Measurements from ENCODE around the gene LILRB1.
"Not testable (repeated sequence)": the region's sequence is repeated elsewhere in the genome, so short reads cannot be mapped to it uniquely, and the experiment has no call there.

The LILRB1 gene

DNA sequence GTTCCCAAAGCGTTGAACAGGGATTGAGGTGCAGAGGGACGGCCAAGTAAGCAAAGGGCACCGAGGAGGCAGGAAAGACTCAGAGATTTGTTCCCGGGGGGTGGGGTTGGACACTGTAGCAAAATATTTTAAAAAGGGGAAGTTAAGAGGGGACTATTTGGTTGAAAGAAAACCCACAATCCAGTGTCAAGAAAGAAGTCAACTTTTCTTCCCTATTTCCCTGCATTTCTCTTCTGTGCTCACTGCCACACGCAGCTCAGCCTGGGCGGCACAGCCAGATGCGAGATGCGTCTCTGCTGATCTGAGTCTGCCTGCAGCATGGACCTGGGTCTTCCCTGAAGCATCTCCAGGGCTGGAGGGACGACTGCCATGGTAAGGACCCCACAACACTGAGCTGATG, at the start of gene LILRB1:
TSS of gene LILRB1 (plus strand) at position 223 of the 400 bp plus-strand sequence. CDS start 590 bp downstream, outside the sequence.
- peak; percentile 33 for DNase-seq

DNA sequence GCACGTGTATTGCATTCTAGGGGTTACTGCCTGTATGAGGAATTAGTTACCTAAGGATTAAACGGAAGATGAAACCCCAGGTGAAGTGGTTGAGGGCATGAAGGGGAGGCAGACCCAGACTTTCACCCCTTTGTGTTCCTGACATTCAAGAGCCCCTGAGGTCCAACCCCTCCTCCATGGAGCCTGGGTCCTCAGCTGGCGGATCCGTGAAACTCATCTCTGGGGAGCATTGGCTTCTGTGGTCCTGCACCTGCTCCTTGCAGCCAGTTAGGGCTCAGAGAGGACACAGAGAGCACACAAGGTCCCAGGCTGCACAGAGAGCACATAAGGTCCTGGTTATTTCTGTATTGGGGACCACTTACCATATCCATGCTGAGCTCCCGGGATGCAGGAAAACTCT, 43.9 kb upstream of the LILRB1 start:
- no peak for DNase-seq

DNA sequence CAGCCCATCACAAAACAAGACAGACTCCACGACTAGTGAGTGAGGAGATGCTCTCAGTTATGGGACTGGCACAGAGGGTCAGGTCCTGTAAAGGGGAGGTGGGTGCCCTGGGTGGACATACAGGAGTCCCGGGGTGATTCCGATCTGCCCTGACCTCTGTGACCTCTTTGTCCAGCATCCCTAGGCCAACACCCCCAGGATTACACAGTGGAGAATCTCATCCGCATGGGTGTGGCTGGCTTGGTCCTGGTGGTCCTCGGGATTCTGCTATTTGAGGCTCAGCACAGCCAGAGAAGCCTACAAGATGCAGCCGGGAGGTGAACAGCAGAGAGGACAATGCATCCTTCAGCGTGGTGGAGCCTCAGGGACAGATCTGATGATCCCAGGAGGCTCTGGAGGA, 43.3 kb upstream of the LILRB1 start:
- no peak for DNase-seq

DNA sequence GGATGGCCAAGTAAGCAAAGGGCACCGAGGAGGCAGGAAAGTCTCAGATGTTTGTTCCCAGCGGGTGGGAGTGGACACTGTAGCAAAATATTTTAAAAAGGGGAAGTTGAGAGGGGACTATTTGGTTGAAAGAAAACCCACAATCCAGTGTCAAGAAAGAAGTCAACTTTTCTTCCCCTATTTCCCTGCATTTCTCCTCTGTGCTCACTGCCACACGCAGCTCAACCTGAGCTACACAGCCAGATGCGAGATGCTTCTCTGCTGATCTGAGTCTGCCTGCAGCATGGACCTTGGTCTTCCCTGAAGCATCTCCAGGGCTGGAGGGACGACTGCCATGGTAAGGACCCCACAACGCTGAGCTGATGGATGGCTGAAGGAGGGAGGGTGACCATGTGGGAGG, 36.8 kb upstream of the LILRB1 start, which contains the start of gene LILRA1:
TSS of gene LILRA1 (plus strand) at position 188 of the 400 bp plus-strand sequence. CDS start 613 bp downstream, outside the sequence.
- DNase-seq = not testable (repeated sequence)

DNA sequence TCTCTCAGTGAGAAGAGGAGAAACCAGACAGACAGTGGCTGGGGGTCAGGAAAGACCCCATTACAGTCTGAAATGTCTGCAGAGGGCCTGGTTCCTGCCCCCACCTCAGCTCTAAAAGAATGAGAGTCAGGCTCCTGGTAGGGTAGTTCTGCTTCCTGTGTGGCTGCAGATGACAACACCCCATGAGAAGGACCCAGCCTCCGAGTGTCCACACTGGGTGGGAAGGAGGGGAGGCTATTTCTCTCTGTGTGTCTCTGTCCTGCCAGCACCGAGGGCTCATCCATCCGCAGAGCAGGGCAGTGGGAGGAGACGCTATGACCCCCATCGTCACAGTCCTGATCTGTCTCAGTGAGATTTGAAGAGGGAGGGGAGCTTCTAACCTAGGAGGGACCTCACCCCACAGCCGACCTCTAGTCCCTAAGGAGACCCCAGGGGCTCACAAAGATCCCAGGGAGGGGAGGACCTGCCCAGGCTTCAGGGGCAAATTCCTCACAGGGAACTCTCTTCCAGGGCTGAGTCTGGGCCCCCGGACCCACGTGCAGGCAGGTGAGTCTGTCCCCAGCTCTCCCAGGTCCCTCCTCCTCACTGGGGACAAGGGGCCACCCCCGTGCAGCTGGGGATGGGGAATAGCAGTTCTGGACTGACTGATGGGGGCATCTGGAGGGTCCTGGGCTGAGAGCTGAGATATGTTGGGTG, 36.2 kb upstream of the LILRB1 start:
- DNase-seq = not testable (repeated sequence)

DNA sequence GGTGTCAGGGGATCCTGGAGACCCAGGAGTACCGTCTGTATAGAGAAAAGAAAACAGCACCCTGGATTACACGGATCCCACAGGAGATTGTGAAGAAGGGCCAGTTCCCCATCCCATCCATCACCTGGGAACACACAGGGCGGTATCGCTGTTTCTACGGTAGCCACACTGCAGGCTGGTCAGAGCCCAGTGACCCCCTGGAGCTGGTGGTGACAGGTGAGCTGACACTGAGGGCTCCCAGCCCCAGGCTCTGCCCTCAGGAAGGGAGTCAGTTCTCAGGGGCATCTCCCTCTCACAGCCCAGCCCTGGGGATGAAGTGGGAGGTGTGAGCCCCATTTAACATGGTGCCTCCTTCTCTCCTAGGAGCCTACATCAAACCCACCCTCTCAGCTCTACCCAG, 35.5 kb upstream of the LILRB1 start:
- DNase-seq = no peak

DNA sequence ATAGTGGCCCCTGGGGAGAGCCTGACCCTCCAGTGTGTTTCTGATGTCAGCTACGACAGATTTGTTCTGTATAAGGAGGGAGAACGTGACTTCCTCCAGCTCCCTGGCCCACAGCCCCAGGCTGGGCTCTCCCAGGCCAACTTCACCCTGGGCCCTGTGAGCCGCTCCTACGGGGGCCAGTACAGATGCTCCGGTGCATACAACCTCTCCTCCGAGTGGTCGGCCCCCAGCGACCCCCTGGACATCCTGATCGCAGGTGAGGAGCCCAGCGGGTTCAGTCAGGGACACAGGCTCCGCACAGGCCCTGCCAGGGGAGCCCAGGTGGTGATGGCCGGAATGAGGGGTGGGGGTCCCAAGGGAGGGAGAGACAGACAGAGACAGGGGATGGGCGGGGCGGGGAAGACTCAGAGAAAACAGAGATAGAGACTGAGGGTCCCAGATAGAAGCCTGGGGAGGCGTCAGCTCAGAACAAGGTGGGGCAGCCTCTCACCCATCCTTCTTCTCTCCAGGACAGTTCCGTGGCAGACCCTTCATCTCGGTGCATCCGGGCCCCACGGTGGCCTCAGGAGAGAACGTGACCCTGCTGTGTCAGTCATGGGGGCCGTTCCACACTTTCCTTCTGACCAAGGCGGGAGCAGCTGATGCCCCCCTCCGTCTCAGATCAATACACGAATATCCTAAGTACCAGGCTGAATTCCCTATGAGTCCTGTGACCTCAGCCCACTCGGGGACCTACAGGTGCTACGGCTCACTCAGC, 34.4 kb upstream of the LILRB1 start:
- DNase-seq = not testable (repeated sequence)

DNA sequence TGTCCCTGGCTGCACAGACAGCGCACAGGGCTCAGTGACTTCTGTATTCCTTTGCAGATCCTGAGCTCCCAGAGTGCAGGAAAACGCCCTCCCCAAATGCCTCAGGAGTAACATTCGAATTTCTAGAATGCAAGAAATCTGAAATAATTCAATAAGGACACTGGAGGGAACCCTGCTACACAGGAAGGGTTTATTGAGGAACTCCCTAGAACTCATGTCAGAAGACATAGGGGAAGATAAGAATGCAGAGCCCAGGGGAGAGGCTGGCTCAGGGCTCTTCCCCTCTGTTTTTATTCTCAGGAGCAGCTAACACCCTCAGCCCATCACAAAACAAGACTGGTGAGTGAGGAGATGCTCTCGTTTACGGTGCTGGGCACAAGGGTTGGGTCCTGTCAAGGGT, 30.1 kb upstream of the LILRB1 start:
- DNase-seq = no peak

DNA sequence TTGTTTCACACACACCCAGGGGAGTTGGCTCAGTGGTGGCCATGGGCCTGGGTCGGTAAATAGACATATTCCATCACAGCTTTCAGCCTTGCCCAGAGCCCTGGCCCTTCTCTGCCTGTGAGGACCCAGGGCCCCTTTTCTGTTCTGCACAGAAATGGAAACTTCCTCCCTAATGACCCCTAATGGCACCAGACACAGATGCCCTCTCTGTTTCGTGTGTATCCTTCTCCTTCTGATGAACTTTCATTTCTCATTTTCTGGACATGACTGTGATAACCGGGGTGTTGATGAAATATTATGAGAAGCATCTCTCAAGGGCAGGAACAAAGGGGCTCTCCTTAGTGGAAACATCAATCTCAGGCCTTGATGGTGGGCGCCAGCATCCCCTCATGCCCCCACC, 24.1 kb upstream of the LILRB1 start:
- DNase-seq = peak; percentile 25

DNA sequence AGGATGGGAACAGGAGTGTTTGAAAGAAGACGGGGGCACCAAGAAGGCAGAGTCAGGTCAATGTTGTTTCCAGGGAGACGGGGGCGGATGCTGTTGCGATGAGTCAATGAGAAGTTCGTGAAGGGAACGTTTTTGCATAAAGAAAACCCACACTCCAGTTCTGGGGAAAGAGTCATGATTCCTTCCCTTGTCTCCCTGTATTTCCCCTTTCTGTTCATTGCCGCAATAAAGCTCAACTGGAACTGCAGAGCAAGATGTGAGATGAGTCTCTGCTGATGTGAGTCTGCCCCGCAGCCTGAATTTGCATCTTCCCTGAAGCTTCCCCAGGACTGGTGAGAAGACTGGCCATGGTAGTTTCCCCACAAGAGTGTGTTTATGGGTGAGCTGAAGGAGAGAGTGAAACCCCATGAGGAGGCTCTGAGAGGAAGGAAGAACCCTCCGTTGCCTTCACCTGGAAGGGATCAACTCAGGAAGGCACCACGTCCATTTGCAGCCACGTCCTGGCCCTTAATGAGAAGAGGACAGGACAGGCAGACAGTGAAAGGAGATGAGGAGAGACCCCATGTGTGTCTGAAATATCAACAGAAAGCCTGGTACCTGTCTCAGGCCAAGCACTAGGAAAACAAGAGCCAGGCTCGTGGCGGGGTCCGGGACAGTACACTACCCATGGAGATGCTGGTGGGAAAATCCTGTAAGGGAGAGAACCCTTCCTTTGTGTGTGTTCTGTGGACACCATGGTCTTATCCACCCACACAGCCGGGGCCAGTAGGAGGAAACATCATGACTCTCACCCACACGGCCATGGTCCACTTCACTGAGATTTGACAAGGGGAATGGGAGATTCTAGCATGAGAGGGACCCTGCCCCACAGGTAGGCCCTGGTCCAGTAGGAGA, 23.1 kb upstream of the LILRB1 start:
- no peak for DNase-seq

DNA sequence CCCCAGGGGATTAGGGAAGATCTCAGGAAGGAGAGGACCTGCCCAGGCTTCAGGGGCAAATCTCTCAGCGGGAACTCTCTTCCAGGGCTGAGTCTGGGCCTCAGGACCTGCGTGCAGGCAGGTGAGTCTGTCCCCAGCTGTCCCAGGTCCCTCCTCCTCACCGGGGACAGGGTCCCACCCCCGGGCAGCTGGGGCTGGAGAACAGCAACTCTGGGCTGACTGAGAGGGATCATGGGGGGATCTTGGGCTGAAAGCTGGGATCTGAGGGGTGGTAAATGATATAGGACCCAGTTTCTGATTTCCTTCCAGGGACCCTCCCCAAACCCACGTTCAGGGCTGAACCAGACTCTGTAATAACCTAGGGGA, 22.5 kb upstream of the LILRB1 start:
- DNase-seq = no peak

DNA sequence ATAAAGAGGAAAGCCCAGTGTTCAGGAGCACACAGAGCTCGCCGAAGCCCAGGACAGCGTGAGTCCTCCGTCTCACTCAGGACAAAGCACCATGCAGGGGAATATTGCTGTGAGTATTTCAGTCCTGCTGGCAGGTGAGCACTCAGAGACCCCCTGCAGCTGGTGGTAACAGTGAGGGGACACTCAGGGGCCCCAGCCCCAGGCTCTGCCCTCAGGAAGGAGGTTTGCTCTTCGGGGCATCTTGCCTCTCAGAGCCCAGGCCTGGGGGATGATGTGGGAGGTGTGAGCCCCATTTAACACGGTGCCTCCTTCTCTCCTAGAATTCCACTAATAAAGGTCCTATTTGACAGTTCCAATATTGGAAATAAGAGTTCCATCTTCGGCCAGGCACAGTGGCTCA, 22.1 kb upstream of the LILRB1 start:
- no peak for DNase-seq

DNA sequence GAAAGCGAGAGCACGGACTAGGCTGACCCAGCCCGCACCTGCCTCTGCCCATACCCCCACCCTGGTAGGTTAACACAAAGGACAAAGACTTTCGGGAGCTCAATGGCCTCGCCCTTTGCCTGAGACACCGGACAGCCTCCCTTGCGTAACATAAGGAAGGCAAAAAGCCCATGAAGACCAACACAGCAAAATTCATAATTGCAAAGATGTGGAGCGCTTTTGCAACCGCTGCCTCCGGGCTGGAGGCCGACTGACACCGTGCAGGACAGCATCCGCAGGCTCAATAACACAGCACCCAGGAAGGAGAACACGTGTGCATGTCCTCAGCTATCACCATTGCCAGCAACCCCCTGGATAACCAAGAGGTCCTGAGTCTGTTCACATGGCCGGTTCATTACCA, 21.5 kb upstream of the LILRB1 start:
- DNase-seq = no peak

DNA sequence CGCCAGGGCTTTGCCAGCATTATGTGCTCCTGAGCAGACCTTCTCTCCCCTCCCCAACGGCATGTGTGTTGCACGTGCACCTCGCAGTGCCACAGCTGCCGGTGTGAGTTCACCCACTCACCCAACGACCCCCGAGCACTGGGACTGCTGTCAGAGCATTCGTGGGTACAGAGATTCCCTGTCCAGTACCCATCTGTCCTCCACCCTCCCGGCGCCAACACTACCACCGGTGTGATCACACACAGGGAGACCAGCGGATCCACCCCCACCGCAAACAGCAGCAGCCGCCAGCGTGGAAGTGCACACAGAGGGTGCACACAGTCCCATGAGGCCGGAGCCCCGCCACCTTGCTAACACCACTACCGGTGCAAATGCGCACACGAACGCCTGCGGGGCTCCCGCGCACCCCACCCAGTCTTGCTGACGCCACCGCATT, 20.9 kb upstream of the LILRB1 start:
- no peak for DNase-seq

DNA sequence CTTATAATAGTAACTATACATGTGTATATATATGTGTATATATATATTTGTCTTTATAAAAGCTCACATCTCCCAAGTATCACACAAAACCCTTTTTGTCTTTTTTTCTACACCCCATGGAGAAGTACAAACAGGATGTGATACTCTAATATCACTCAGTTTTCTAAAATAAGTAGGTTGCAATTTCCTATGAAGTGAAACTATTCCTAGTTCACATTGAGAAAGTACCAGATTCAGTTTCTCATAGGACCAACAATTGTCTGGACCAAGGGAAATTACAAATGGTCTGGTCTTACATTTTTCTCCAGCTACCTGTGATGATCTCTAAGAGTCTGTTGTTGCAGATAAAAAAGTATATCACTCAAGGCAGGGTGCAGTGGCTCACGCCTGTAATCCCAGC, 17.9 kb upstream of the LILRB1 start:
- DNase-seq = no peak

DNA sequence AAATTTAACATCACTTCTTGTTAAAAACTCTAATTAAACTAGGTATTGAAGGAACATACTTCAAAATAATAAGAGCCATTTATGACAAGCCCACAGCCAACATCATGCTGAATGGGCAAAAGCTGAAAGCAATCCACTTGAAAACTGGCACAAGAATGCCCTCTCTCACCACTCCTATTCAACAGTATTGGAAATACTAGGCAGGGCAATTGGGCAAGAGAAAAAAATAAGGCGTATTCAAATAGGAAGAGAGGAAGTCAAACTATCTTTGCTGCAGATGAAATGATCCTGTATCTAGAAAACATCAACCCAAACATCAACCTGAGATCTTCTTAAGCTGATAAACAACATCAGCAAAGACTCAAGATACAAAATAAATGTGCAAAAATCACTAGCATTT, 15.6 kb upstream of the LILRB1 start:
- DNase-seq = peak; percentile 31

DNA sequence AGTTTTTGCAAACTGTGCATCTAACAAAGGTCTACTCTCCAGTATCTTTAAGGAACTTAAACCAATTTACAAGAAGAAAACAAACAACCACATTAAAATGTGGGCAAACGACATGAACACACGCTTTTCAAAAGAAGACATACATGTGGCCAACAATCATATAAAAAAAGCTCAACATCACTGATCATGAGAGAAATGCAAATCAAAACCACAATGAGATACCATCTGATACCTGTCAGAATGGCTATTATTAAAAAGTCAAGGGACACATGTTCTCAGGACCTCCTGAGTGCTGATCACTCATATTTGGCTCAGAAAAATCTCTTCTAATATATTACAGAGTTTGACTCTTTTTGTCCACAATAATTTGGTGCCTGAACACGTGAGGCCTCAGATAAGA, 14.2 kb upstream of the LILRB1 start:
- DNase-seq = no peak

DNA sequence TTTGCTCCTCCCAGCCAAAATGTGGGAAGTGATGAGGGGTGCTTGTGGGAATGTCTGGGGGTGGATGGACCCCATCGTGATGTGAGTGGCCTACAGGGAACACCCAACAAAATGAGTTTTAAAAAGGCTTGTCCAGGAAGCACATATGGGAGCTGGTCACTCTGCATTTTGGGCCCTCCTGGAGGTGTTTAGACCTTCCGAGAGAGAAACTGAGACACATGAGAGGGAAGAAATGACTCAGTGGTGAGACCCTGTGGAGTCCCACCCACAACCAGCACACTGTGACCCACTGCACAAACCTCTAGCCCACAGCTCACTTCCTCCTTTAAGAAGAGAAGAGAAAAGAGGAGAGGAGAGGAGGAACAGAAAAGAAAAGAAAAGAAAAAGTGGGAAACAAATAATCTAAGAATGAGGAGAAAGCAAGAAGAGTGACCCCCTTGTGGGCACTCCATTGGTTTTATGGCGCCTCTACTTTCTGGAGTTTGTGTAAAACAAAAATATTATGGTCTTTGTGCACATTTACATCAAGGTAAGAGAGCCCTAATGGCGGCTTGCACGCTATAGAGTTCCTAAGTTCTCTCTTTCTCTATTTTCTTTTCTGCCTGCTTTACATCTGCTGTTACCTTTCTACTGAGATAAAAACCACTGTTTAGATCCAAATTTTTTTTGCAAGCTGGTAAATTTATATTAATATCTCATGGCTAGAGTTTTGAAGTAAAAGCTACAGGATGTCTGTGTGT, 13.3 kb upstream of the LILRB1 start:
- no peak for DNase-seq

DNA sequence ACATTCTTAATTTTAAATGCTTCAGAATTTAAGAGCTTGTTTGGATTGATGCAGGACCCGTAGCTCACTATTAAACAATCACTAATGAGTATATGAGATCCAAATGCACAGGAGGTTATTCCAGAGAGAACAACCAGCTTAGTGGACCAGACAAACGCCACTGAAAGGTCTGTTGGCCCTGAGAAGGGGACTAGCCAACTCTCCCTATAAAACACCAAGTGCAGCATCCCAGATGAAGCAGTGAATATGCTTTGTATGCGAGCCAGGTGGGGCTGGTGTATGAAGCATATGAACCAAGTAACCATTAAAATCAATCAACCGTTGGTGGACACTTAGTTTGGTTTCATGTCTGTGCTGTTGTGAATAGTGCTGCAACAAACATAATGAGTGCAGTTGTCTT, 9.8 kb upstream of the LILRB1 start:
- DNase-seq = no peak

DNA sequence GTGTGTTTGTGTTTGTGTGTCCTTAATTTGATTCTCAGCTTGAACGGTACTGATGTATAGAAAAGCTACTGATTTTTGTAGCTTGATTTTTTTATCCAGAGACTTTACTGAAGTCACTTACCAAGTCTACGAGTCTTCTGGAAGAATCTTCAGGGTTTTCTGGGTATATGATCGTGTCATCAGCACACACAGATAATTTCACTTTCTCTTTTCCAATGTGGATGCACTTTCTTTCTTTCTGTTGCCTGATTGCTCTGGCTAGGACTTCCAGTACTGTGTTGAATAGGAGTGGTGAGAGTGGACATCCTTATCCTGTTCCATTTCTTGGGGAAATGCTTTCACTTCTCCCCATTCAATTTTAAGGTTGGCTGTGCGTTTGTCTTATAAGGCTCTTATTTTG, 7.9 kb upstream of the LILRB1 start:
- DNase-seq = no peak

DNA sequence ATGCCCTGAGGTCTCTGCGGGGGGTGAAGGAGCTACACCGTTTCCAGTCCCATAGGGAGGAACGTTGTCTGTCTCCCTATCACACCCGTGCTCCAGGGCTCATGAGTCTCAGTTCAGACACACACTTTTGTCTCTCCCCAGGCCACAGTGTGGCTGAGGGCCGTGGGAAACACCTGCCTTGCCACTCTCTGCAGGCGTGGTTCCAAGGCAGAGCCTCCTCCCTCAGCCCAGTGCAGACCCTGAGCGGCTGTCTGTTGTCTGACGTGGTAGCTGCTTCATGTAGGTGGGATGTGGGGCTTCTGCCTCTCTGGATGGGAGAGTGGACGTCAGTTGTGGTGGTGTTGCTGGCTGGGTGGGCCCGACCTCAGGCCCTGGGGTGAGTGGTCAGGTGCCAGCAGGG, 6.0 kb upstream of the LILRB1 start:
- peak; percentile 24 for DNase-seq

DNA sequence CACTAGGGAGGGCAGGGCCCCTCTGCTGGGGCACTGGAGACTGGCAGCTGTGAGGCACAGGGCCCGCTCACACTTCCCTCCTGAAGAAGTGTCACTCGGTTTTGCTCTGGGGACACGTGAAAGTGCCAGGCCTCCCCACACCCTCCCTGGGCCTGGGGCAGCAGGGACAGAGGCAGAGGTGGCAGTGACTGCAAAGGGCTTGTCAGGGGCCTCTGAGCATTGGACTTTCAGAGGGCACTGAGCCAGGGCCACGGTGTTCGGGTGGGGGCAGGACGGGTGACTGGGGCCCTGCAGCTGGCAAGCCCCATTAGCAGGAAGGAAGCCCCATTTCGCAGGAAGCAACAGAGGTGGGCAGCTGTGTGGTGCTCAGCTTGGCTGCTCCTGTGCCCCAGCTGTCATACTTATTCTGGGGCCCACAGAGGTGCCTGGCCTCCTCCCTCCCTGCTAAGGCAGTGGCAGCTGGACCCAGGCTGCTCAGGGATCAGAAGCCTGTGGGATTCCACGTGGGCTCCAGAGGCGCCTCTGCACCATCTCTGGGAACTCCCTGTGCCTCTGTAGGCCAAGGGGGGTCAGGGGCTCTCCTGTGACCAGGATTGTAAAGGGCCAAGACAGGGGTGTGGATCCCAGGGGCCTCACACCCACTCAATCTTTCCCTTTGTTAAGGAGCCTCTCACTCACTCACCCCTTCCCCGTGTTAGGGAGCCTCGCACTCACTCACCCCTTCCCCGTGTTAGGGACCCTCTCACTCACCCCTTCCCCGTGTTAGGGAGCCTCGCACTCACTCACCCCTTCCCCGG, 5.2 kb upstream of the LILRB1 start:
- DNase-seq = peak; percentile 64
